Measurements from ENCODE around the gene C4A.

Gene C4A

DNA sequence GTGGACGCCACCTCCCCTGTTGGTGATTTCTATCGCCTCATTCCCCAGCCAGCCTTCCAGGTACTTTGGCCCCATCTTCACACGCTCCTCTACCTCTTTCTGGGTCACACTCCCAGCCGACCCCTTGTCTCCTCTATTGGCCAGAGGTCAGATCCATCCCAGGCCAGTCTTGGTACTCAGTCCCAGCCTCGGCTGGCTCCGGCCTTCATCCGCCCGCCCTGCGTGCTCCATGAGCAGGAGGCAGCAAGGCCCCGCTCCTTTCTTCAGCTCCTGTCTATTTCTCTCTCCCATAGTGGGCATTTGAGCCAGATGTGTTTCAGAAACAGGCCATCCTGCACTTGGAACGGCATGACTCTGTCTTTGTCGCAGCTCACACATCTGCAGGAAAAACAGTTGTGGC lies 20.2 kb upstream of the C4A start:
- TF ChIP-seq ZNF565 (CRISPR knock-in tag; conservative IDR thresholded peaks at IDR 0.05; ENCODE audit: low read depth) (no peak), ZFP30 (CRISPR knock-in tag; IDR thresholded peaks at IDR 0.05) (no peak), PATZ1 (CRISPR knock-in tag; IDR thresholded peaks at IDR 0.05; ENCODE audit: borderline replicate concordance) (no peak), GLIS3 (CRISPR knock-in tag; IDR thresholded peaks at IDR 0.05) (no peak), ISL1 (CRISPR knock-in tag; IDR thresholded peaks at IDR 0.05) (no peak), ZNF70 (CRISPR knock-in tag; IDR thresholded peaks at IDR 0.05) (no peak), BACH2 (CRISPR knock-in tag; IDR thresholded peaks at IDR 0.05; ENCODE audit: borderline replicate concordance) (no peak), ZFP3 (CRISPR knock-in tag; IDR thresholded peaks at IDR 0.05) (no peak), TCF4 (CRISPR knock-in tag; IDR thresholded peaks at IDR 0.05; ENCODE audit: borderline replicate concordance) (no peak), ARNTL (CRISPR knock-in tag; IDR thresholded peaks at IDR 0.05; ENCODE audit: borderline replicate concordance, low read depth) (no peak), ZC3H10 (CRISPR knock-in tag; IDR thresholded peaks at IDR 0.05) (no peak), OSR1 (CRISPR knock-in tag; IDR thresholded peaks at IDR 0.05) (no peak), CSRNP3 (CRISPR knock-in tag; IDR thresholded peaks at IDR 0.05) (no peak)
- TF ChIP-seq, protein P1, sequence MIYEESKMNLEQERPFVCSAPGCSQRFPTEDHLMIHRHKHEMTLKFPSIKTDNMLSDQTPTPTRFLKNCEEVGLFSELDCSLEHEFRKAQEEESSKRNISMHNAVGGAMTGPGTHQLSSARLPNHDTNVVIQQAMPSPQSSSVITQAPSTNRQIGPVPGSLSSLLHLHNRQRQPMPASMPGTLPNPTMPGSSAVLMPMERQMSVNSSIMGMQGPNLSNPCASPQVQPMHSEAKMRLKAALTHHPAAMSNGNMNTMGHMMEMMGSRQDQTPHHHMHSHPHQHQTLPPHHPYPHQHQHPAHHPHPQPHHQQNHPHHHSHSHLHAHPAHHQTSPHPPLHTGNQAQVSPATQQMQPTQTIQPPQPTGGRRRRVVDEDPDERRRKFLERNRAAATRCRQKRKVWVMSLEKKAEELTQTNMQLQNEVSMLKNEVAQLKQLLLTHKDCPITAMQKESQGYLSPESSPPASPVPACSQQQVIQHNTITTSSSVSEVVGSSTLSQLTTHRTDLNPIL (CRISPR knock-in tag; IDR thresholded peaks at IDR 0.05; ENCODE audit: low read depth), result no peak
- no peak for ATAC-seq

DNA sequence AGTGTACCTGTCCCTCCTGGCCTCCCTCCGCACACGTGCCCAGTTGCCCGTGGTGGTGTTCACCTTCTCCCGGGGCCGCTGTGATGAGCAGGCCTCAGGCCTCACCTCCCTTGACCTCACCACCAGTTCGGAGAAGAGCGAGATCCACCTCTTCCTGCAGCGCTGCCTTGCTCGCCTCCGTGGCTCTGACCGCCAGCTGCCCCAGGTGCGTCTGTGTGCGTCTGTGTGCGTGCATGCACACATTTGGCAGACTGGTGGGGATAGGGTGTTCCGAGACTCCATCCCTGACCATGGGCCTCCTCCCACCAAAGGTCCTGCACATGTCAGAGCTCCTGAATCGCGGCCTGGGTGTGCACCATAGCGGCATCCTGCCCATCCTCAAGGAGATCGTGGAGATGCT lies 17.9 kb upstream of the C4A start:
- TF ChIP-seq ESRRG (CRISPR knock-in tag; IDR thresholded peaks at IDR 0.05) (no peak), ZFP3 (CRISPR knock-in tag; IDR thresholded peaks at IDR 0.05) (no peak), GLIS3 (CRISPR knock-in tag; IDR thresholded peaks at IDR 0.05) (no peak), CSRNP3 (CRISPR knock-in tag; IDR thresholded peaks at IDR 0.05) (no peak), TCF4 (CRISPR knock-in tag; IDR thresholded peaks at IDR 0.05; ENCODE audit: borderline replicate concordance) (no peak), POU6F1 (CRISPR knock-in tag; IDR thresholded peaks at IDR 0.05; ENCODE audit: borderline replicate concordance, low read depth) (no peak), PATZ1 (CRISPR knock-in tag; IDR thresholded peaks at IDR 0.05; ENCODE audit: borderline replicate concordance) (no peak), TOX (CRISPR knock-in tag; IDR thresholded peaks at IDR 0.05; ENCODE audit: borderline replicate concordance) (no peak), ZNF70 (CRISPR knock-in tag; IDR thresholded peaks at IDR 0.05) (no peak), ZC3H10 (CRISPR knock-in tag; IDR thresholded peaks at IDR 0.05) (no peak), PPARA (CRISPR knock-in tag; IDR thresholded peaks at IDR 0.05; ENCODE audit: borderline replicate concordance) (no peak), SNAI2 (CRISPR knock-in tag; IDR thresholded peaks at IDR 0.05) (no peak), ZNF565 (CRISPR knock-in tag; conservative IDR thresholded peaks at IDR 0.05; ENCODE audit: low read depth) (no peak), CSDC2 (CRISPR knock-in tag; IDR thresholded peaks at IDR 0.05) (no peak), RARB (CRISPR knock-in tag; IDR thresholded peaks at IDR 0.05) (no peak)
- TF ChIP-seq, protein P1 (CRISPR knock-in tag; IDR thresholded peaks at IDR 0.05; ENCODE audit: low read depth), result no peak
- TF ChIP-seq, protein P2, sequence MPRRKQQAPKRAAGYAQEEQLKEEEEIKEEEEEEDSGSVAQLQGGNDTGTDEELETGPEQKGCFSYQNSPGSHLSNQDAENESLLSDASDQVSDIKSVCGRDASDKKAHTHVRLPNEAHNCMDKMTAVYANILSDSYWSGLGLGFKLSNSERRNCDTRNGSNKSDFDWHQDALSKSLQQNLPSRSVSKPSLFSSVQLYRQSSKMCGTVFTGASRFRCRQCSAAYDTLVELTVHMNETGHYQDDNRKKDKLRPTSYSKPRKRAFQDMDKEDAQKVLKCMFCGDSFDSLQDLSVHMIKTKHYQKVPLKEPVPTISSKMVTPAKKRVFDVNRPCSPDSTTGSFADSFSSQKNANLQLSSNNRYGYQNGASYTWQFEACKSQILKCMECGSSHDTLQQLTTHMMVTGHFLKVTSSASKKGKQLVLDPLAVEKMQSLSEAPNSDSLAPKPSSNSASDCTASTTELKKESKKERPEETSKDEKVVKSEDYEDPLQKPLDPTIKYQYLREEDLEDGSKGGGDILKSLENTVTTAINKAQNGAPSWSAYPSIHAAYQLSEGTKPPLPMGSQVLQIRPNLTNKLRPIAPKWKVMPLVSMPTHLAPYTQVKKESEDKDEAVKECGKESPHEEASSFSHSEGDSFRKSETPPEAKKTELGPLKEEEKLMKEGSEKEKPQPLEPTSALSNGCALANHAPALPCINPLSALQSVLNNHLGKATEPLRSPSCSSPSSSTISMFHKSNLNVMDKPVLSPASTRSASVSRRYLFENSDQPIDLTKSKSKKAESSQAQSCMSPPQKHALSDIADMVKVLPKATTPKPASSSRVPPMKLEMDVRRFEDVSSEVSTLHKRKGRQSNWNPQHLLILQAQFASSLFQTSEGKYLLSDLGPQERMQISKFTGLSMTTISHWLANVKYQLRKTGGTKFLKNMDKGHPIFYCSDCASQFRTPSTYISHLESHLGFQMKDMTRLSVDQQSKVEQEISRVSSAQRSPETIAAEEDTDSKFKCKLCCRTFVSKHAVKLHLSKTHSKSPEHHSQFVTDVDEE (CRISPR knock-in tag; IDR thresholded peaks at IDR 0.05), result no peak
- ATAC-seq, result no peak
